ENCODE data around the gene RASGRP2.

Gene RASGRP2

DNA sequence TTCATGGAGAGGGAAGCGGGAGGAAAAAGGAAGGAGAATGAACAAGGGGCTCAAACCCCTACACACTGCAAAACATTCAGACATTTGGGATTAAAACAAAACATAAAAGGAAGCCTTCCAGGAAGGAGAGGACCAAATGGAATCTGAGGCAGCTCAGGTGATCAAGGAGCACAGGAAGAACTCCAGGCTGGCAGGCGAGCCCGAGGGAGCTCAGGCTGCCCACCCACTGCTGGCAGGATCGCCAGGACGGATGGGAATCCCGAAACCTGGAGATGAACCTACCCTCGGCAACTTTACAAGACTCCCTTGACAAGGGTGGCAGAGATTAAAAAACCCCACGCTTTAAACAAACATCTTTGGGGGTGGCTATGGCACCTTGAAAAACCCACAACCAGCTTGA is 20.8 kb upstream of the RASGRP2 start:
- TF ChIP-seq OSR1 (CRISPR knock-in tag; IDR thresholded peaks at IDR 0.05) (no peak), ISL1 (CRISPR knock-in tag; IDR thresholded peaks at IDR 0.05) (no peak), ZC3H10 (CRISPR knock-in tag; IDR thresholded peaks at IDR 0.05) (no peak), PPARA (CRISPR knock-in tag; IDR thresholded peaks at IDR 0.05; ENCODE audit: borderline replicate concordance) (no peak), ZNF8 (CRISPR knock-in tag; IDR thresholded peaks at IDR 0.05) (no peak), ARNTL (CRISPR knock-in tag; IDR thresholded peaks at IDR 0.05; ENCODE audit: borderline replicate concordance, low read depth) (no peak), ZNF70 (CRISPR knock-in tag; IDR thresholded peaks at IDR 0.05) (no peak), ZFP30 (CRISPR knock-in tag; IDR thresholded peaks at IDR 0.05) (no peak), ZNF565 (CRISPR knock-in tag; conservative IDR thresholded peaks at IDR 0.05; ENCODE audit: low read depth) (no peak)
- TF ChIP-seq, protein P1, sequence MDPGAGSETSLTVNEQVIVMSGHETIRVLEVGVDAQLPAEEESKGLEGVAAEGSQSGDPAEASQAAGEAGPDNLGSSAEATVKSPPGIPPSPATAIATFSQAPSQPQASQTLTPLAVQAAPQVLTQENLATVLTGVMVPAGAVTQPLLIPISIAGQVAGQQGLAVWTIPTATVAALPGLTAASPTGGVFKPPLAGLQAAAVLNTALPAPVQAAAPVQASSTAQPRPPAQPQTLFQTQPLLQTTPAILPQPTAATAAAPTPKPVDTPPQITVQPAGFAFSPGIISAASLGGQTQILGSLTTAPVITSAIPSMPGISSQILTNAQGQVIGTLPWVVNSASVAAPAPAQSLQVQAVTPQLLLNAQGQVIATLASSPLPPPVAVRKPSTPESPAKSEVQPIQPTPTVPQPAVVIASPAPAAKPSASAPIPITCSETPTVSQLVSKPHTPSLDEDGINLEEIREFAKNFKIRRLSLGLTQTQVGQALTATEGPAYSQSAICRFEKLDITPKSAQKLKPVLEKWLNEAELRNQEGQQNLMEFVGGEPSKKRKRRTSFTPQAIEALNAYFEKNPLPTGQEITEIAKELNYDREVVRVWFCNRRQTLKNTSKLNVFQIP (CRISPR knock-in tag; IDR thresholded peaks at IDR 0.05; ENCODE audit: borderline replicate concordance, low read depth), result no peak
- no peak for ATAC-seq

DNA sequence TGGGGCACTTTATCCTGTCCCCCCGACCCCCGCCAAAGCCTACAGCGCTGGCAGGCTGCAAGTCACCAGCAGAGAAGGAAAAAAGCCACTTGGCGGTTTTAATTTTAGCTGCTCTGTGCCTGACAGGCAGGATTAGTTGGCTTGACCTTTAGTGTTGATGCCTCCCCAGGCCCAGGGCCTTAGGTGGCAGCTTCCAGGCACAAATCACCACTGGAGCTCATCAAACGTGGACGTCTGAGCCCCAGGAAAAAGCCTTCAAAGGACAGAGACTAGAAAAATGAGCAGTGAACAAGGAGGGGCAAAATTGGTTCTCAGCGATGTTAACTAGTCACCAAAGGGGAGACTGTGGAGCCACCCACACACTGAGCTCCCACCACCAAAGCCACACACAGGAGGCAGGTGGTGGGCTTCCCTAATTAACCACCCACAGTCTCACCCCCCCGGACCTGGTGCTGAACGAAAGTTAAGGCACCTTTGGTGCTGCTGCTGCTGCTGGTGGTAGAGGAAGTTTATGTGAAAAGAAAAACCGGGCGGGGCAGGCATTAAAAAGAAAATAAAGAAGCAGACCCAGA is 20.2 kb upstream of the RASGRP2 start:
- TF ChIP-seq, protein P1 (CRISPR knock-in tag; IDR thresholded peaks at IDR 0.05; ENCODE audit: borderline replicate concordance, low read depth), result no peak
- no peak for TF ChIP-seq ZNF70 (CRISPR knock-in tag; IDR thresholded peaks at IDR 0.05)
- no peak for TF ChIP-seq ZNF8 (CRISPR knock-in tag; IDR thresholded peaks at IDR 0.05)
- no peak for TF ChIP-seq PPARA (CRISPR knock-in tag; IDR thresholded peaks at IDR 0.05; ENCODE audit: borderline replicate concordance)
- no peak for TF ChIP-seq ZFP30 (CRISPR knock-in tag; IDR thresholded peaks at IDR 0.05)
- TF ChIP-seq TOX (CRISPR knock-in tag; IDR thresholded peaks at IDR 0.05; ENCODE audit: borderline replicate concordance), result no peak
- no peak for TF ChIP-seq ZC3H10 (CRISPR knock-in tag; IDR thresholded peaks at IDR 0.05)
- no peak for TF ChIP-seq ZNF565 (CRISPR knock-in tag; conservative IDR thresholded peaks at IDR 0.05; ENCODE audit: low read depth)
- TF ChIP-seq ZFP3 (CRISPR knock-in tag; IDR thresholded peaks at IDR 0.05), result no peak
- no peak for TF ChIP-seq CSDC2 (CRISPR knock-in tag; IDR thresholded peaks at IDR 0.05)
- no peak for TF ChIP-seq RARB (CRISPR knock-in tag; IDR thresholded peaks at IDR 0.05)
- TF ChIP-seq, protein P2, sequence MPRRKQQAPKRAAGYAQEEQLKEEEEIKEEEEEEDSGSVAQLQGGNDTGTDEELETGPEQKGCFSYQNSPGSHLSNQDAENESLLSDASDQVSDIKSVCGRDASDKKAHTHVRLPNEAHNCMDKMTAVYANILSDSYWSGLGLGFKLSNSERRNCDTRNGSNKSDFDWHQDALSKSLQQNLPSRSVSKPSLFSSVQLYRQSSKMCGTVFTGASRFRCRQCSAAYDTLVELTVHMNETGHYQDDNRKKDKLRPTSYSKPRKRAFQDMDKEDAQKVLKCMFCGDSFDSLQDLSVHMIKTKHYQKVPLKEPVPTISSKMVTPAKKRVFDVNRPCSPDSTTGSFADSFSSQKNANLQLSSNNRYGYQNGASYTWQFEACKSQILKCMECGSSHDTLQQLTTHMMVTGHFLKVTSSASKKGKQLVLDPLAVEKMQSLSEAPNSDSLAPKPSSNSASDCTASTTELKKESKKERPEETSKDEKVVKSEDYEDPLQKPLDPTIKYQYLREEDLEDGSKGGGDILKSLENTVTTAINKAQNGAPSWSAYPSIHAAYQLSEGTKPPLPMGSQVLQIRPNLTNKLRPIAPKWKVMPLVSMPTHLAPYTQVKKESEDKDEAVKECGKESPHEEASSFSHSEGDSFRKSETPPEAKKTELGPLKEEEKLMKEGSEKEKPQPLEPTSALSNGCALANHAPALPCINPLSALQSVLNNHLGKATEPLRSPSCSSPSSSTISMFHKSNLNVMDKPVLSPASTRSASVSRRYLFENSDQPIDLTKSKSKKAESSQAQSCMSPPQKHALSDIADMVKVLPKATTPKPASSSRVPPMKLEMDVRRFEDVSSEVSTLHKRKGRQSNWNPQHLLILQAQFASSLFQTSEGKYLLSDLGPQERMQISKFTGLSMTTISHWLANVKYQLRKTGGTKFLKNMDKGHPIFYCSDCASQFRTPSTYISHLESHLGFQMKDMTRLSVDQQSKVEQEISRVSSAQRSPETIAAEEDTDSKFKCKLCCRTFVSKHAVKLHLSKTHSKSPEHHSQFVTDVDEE (CRISPR knock-in tag; IDR thresholded peaks at IDR 0.05), result no peak
- TF ChIP-seq BACH2 (CRISPR knock-in tag; IDR thresholded peaks at IDR 0.05; ENCODE audit: borderline replicate concordance), result no peak
- no peak for TF ChIP-seq ESRRG (CRISPR knock-in tag; IDR thresholded peaks at IDR 0.05)
- TF ChIP-seq GLIS3 (CRISPR knock-in tag; IDR thresholded peaks at IDR 0.05), result no peak
- no peak for TF ChIP-seq ISL1 (CRISPR knock-in tag; IDR thresholded peaks at IDR 0.05)
- no peak for TF ChIP-seq TCF4 (CRISPR knock-in tag; IDR thresholded peaks at IDR 0.05; ENCODE audit: borderline replicate concordance)
- TF ChIP-seq, protein P3, sequence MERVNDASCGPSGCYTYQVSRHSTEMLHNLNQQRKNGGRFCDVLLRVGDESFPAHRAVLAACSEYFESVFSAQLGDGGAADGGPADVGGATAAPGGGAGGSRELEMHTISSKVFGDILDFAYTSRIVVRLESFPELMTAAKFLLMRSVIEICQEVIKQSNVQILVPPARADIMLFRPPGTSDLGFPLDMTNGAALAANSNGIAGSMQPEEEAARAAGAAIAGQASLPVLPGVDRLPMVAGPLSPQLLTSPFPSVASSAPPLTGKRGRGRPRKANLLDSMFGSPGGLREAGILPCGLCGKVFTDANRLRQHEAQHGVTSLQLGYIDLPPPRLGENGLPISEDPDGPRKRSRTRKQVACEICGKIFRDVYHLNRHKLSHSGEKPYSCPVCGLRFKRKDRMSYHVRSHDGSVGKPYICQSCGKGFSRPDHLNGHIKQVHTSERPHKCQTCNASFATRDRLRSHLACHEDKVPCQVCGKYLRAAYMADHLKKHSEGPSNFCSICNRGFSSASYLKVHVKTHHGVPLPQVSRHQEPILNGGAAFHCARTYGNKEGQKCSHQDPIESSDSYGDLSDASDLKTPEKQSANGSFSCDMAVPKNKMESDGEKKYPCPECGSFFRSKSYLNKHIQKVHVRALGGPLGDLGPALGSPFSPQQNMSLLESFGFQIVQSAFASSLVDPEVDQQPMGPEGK (CRISPR knock-in tag; IDR thresholded peaks at IDR 0.05; ENCODE audit: borderline replicate concordance), result no peak
- TF ChIP-seq SNAI2 (CRISPR knock-in tag; IDR thresholded peaks at IDR 0.05), result no peak
- no peak for TF ChIP-seq ARNTL (CRISPR knock-in tag; IDR thresholded peaks at IDR 0.05; ENCODE audit: borderline replicate concordance, low read depth)

DNA sequence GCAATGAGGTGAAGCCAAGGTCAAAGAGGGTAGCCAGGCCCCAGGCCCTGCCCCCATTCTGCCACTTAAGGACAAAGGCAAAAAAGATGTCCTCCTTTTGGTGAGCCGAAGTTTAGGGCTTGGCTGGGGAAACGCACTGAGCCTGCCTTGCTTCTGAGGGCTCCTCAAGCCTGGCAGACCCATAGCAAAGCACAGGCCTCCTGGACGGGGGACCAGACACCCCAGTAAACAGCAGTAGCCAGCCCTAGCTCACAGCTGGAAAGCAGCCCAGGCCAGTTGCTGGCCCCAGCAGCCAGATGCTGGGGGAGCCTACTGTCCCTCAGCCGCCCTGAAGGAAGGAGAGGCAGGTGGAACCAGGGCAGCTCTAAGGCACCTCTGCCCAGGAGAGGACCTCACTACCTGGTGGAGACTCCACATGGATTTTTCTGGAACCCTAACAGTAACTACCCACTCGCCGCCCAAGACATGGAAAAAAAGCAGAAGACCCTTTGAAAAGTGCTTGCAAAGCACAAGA is 19.6 kb upstream of the RASGRP2 start:
- no peak for ATAC-seq

More for the DNA sequence above, 20.2 kb upstream of the RASGRP2 start:
- ATAC-seq, result no peak

More for the DNA sequence above, 19.6 kb upstream of the RASGRP2 start:
- no peak for TF ChIP-seq ZFP30 (CRISPR knock-in tag; IDR thresholded peaks at IDR 0.05)
- no peak for TF ChIP-seq PPARA (CRISPR knock-in tag; IDR thresholded peaks at IDR 0.05; ENCODE audit: borderline replicate concordance)
- TF ChIP-seq, protein P4, sequence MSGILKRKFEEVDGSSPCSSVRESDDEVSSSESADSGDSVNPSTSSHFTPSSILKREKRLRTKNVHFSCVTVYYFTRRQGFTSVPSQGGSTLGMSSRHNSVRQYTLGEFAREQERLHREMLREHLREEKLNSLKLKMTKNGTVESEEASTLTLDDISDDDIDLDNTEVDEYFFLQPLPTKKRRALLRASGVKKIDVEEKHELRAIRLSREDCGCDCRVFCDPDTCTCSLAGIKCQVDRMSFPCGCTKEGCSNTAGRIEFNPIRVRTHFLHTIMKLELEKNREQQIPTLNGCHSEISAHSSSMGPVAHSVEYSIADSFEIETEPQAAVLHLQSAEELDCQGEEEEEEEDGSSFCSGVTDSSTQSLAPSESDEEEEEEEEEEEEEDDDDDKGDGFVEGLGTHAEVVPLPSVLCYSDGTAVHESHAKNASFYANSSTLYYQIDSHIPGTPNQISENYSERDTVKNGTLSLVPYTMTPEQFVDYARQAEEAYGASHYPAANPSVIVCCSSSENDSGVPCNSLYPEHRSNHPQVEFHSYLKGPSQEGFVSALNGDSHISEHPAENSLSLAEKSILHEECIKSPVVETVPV (CRISPR knock-in tag; IDR thresholded peaks at IDR 0.05), result no peak
- no peak for TF ChIP-seq ARNTL (CRISPR knock-in tag; IDR thresholded peaks at IDR 0.05; ENCODE audit: borderline replicate concordance, low read depth)
- TF ChIP-seq TOX (CRISPR knock-in tag; IDR thresholded peaks at IDR 0.05; ENCODE audit: borderline replicate concordance), result no peak

Measured in SK-N-SH treated with all-trans-retinoic acid at 6 μM for 48 hours (cell line).